HUDEP-2 (cell line): Measurements from ENCODE around the gene AARSD1.
"Not testable (repeated sequence)": the region's sequence is repeated elsewhere in the genome, so short reads cannot be mapped to it uniquely, and the experiment has no call there.

ENCODE experiments used
- DNase-seq, 76 experiments: peaks; one replicate each; lab custom pipeline; 2025; ENCODE audit not compliant: unreplicated experiment in 76 of 76; lab: John Stamatoyannopoulos, UW

The AARSD1 gene

GRCh38 chr17:42922294-42922693, 42.0 kb downstream of the AARSD1 start:
- DNase-seq, result no peak

- no peak for DNase-seq
Measured at GRCh38 chr17:42920922-42921321, 43.3 kb downstream of the AARSD1 start.

- no peak for DNase-seq
Measured at GRCh38 chr17:42920106-42920900, 44.0 kb downstream of the AARSD1 start.

DNA sequence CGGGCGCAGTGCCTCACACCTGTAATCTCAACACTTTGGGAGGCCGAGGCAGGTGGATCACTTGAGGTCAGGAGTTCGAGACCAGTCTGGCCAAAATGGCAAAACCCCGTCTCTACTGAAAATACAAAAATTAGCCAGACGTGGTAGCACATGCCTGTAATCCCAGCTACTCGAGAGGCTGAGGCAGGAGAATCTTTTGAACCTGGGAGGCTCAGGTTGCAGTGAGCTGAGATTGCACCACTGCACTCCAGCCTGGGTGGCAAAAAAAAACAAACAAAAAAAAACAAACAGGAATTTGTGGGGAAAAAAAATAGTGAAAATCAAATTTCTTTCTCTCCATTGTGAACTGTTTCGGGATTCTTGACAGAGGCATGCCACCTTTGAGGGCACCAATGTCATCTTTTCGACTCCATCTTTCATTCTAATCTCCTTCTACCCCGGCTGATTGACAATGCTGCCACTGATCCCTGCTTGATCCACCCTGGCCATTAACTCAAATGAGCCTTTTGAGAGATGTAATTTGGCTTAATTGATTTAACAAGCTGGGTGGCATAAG, 44.7 kb downstream of the AARSD1 start:
- not testable (repeated sequence) for DNase-seq

- no peak for DNase-seq
Measured at GRCh38 chr17:42918902-42919521, 45.2 kb downstream of the AARSD1 start.

- no peak for DNase-seq
Measured at GRCh38 chr17:42917236-42917603, 47.0 kb downstream of the AARSD1 start.

DNA sequence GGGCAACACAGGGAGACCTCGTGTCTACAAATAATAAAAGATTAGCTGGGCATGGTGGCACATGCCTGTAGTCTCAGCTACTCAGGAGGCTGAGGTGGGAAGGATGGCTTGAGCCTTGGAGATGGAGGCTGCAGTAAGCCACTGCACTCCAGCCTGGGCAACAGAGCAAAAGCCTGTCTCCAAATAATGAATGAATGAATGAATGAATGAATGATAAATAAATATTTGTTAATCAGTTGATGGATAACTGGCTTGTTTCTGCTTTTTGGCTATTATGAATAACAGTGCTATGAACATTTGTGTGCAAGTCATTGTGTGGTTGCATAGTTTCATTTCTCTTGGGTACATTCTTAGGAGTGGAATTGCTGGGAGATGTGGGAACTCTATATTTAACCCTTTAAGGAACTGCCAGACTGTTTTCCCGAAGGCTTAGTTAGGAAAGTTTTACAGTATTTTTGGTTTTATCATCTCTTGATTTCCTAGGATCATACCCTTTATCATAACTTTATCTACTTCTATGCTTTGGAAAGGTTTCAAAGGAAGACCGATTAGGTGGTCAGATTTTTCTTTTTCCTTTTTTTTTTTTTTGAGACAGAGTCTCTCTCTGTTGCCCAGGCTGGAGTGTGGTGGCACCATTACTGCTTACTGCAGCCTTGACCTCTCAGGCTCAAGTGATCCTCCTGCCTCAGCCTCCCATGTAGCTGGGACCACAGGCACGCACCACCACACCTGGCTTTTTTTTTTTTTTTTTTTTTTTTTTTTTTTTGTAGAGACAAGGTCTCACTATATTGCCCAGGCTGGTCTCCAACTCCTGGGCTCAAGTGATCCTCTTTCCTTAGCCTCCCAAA, 47.6 kb downstream of the AARSD1 start:
- DNase-seq, result not testable (repeated sequence)

DNA sequence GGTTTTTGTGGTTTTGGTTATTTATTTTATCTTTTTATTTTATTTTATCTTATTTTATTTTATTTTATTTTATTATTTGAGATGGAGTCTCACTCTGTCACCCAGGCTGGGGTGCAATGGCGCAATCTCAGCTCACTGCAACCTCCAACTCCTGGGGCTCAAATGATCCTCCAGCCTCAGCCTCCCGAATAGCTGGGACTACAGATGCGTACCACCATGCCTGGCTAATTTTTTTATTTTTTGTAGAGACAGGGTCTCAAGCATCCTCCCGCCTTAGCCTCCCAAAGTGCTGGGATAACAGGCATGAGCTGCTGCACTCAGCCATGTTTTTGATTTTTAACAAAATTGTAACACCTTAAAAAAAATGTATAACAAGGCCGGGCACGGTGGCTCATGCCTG, 49.0 kb downstream of the AARSD1 start:
- not testable (repeated sequence) for DNase-seq

DNA sequence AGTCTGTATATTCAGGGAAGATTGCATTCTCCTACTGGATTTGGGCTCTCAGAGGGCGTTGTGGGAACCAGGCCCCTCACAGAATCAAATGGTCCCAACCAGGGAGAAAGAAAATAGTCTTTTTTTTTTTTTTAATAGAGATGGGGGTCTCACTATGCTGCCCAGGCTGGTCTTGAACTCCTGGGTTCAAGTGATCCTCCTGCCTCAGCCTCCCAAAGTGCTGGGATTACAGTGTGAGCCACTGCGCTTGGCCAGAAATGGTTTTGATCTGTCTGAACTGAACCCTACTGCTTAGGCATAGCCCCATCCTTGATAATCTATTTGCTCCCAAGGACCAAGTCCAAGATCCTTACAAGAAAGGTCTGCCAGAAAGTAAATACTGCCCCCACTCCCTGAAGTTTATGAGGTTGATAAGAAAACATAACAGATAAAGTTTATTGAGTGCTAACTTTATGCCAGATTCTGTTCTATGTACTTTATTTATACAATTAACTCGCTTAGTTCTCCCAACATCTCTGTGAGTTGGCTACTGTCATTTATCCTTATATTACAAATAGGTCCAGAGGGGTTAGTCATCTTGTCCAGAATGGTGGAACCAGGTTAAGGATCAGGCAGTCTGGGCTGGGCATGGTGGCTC, 50.2 kb downstream of the AARSD1 start:
- no peak for DNase-seq

GRCh38 chr17:42913522-42913921, 50.7 kb downstream of the AARSD1 start:
- DNase-seq, result no peak

GRCh38 chr17:42908872-42909700, 55.2 kb downstream of the AARSD1 start:
- DNase-seq, result no peak

DNA sequence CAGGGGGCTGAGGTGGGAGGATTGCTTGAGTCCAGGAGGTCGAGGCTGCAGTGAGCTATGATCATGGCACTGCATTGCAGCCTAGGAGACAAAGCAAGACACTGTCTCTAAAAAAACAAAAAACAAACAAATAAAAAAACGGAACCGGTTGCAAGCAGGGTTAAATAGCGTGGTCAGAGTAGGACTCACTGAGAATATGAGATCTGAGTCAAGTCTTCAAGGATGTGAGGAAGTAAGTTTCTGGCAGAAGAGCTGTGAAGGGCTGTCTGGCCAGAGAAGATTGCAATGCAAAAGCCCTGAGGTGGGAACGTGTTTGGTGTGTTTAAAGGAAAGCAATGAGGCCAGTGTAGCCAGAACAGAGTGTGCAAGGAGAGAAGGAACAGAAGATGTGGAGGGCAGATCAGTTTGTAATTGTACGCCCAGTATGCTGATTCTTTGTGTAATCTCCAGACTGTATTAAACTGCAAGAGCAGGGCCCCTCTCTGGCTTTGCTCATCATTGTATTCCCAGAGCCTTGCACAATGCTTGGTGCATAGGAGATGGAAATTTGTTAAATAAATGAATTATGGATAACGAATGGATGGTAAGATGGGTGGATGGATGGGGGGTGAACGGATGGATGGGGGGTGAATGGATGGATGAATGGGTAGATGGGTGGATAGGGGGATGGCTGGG, 57.3 kb downstream of the AARSD1 start:
- no peak for DNase-seq

- no peak for DNase-seq
Measured at GRCh38 chr17:42904110-42904469, 60.2 kb downstream of the AARSD1 start.

DNA sequence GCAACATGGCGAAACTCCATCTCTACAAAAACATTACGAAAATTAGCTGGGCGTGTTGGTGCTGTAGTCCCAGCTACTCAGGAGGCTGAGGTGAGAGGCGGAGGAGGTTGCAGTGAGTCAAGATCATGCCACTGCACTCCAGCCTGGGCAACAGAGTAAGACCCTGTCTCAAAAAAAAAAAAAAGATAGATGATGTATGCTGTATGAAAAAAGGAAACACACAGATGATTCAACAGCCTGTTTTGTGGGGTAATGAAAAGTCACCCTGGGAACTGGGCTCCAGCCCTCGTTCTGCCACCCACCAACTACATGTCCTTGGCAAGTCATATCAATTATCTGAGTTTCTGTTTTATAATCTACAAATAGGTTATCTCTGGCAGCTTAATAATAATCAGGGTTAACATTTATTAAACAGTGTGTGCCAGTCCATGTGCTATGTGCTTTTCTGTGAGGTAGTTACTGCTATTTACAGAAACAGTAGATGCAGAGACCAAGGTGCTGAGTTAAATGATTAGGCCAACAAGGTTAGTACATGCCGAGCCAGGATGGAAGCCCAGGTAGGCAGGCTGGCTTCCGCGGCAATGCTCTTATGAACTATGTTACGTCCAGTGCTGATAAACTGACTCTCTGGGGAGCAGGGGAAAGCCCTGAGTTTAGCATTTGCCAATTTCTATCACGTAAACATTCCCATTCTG, 62.6 kb downstream of the AARSD1 start:
- DNase-seq, result no peak
